HepG2 (cell line): ENCODE results near the gene NRL. TPM values are rescaled to one million over a fixed set of nuclear protein-coding genes. Genes with fewer than 3 reads are reported as not detected.

Source experiments
- CSRNP2 ChIP-seq: sonication (generic); formaldehyde crosslinking; conservative IDR thresholded peaks from 2 replicates; pipeline ENCODE4 v1.8.0; 2022; ENCODE audit warnings: low read depth, missing genetic modification reagents
- DMAP1 ChIP-seq: IDR thresholded peaks from 2 replicates; pipeline ENCODE4 v1.6.1; 2016
- DPF2 ChIP-seq: sonication (generic); formaldehyde crosslinking; IDR thresholded peaks from 2 replicates; pipeline ENCODE4 v1.4.0; 2020; ENCODE audit warnings: mild to moderate bottlenecking, low read depth, missing genetic modification reagents, borderline replicate concordance
- FOXM1 ChIP-seq: sonication (generic); formaldehyde crosslinking; IDR thresholded peaks from 2 replicates; pipeline ENCODE4 v1.5.0; 2020; ENCODE audit warnings: missing genetic modification reagents
- GPBP1L1 ChIP-seq: sonication (generic); formaldehyde crosslinking; IDR thresholded peaks from 2 replicates; pipeline ENCODE4 v1.5.0; 2020; ENCODE audit warnings: mild to moderate bottlenecking, missing genetic modification reagents
- HNF4A ChIP-seq: sonication (generic); formaldehyde crosslinking; IDR thresholded peaks from 2 replicates; pipeline ENCODE4 v1.4.0; 2020; ENCODE audit warnings: missing genetic modification reagents
- KLF16 ChIP-seq, 2 experiments: sonication (generic) in 1 of 2; formaldehyde crosslinking in 1 of 2; IDR thresholded peaks; 2 replicates each; pipeline versions ENCODE4 v1.6.1 to v1.8.0; 2016 to 2023; ENCODE audit warnings: missing genetic modification reagents in 2 of 2, missing compliant biosample characterization in 1 of 2
- MEIS2 ChIP-seq: sonication (generic); formaldehyde crosslinking; IDR thresholded peaks from 2 replicates; pipeline ENCODE4 v1.9.0; 2021; ENCODE audit warnings: mild to moderate bottlenecking, missing genetic modification reagents
- MLX ChIP-seq: IDR thresholded peaks from 2 replicates; pipeline ENCODE4 v1.6.1; 2016
- POLR2AphosphoS2 ChIP-seq: IDR thresholded peaks from 2 replicates; pipeline ENCODE4 v1.6.1; 2011; ENCODE audit warnings: low read depth, low read length, improper control_type of control experiment
- RFX5 ChIP-seq: IDR thresholded peaks from 2 replicates; pipeline ENCODE4 v1.6.1; 2011; ENCODE audit warnings: low read depth, low read length, improper control_type of control experiment
- RFXAP ChIP-seq: sonication (generic); formaldehyde crosslinking; IDR thresholded peaks from 2 replicates; pipeline ENCODE4 v1.4.0; 2020; ENCODE audit warnings: missing genetic modification reagents, borderline replicate concordance
- SUZ12 ChIP-seq: fragments of 150-350 bp; IDR thresholded peaks from 2 replicates; pipeline ENCODE4 v1.6.1; 2014; ENCODE audit warnings: low read depth, low read length
- THAP9 ChIP-seq: sonication (generic); formaldehyde crosslinking; IDR thresholded peaks from 2 replicates; pipeline ENCODE4; 2020; ENCODE audit warnings: missing genetic modification reagents, mild to moderate bottlenecking, borderline replicate concordance
- ZNF333 ChIP-seq: sonication (generic); formaldehyde crosslinking; IDR thresholded peaks from 2 replicates; pipeline ENCODE4 v1.4.0; 2020; ENCODE audit warnings: mild to moderate bottlenecking, missing genetic modification reagents, borderline replicate concordance
- ZNF33B ChIP-seq: sonication (generic); formaldehyde crosslinking; IDR thresholded peaks from 2 replicates; pipeline ENCODE4 v1.5.1; 2020; ENCODE audit warnings: mild to moderate bottlenecking, missing genetic modification reagents
- ZNF362 ChIP-seq: sonication (generic); formaldehyde crosslinking; IDR thresholded peaks from 2 replicates; pipeline ENCODE4 v1.4.0; 2020; ENCODE audit warnings: missing genetic modification reagents, mild to moderate bottlenecking, borderline replicate concordance
- ZSCAN31 ChIP-seq: sonication (generic); formaldehyde crosslinking; IDR thresholded peaks from 2 replicates; pipeline ENCODE4 v1.5.0; 2020; ENCODE audit warnings: low read depth, mild to moderate bottlenecking, missing genetic modification reagents
- polyA plus RNA-seq, 8 experiments: library from polyadenylated mRNA; depleted of rRNA in 3 of 8; stranded (reverse) in 7 of 8; unstranded in 1 of 8; fragments of >200 nt; fragmentation: Illumina TruSeq in 4 of 8; extraction: Trizol in 4 of 8; gene quantifications; 2 replicates each; pipeline versions ENCODE4 v1.2.1 to v1.2.3, GENCODE V29; 2011 to 2016; ENCODE audit warnings: low read depth in 4 of 8, missing spikeins in 1 of 8, mixed read lengths in 1 of 8; ENCODE audit not compliant: insufficient read depth in 1 of 8
- total RNA-seq, 5 experiments: library from RNA; depleted of rRNA; stranded (reverse); fragments of >200 nt; fragmentation: Illumina TruSeq; extraction: Trizol; gene quantifications; 2 replicates each; pipeline ENCODE4 v1.2.3, GENCODE V29; 2016; ENCODE audit warnings: low read depth in 1 of 5

The NRL gene
- total and polyA plus RNA-seq, 2 of the 13 experiments (the other 11 are each of a cell fraction or from before 2014, with no cell fraction given): 2.5 to 4.7 TPM

- TF ChIP-seq MLX (CRISPR knock-in tag) (no peak), ZNF362 (CRISPR knock-in tag) (no peak), DMAP1 (CRISPR knock-in tag) (no peak), FOXM1 (CRISPR knock-in tag) (no peak), CSRNP2 (no peak), POLR2AphosphoS2 (no peak), SUZ12 (no peak), DPF2 (CRISPR knock-in tag) (no peak), ZNF33B (0 out of 2 replicates have a peak, but pooled peaks have one; percentile 35), HNF4A (CRISPR knock-in tag) (peak; percentile 28; the same call in 1 of the 2 replicates), RFX5 (no peak), GPBP1L1 (CRISPR knock-in tag) (no peak), RFXAP (CRISPR knock-in tag) (no peak), THAP9 (CRISPR knock-in tag) (peak; percentile 17; the same call in 1 of the 2 replicates), KLF16 (CRISPR knock-in tag; IDR thresholded peaks at IDR 0.05) (no peak), ZNF333 (CRISPR knock-in tag) (0 out of 2 replicates have a peak, but pooled peaks have one; percentile 53), MEIS2 (CRISPR knock-in tag) (0 out of 2 replicates have a peak, but pooled peaks have one; percentile 50), ZSCAN31 (CRISPR knock-in tag) (no peak)
Observed at GRCh38 chr14:24138396-24139271, 23.9 kb upstream of the NRL start (continued).
